Activated T-cell treated with anti-CD3 and anti-CD28 coated beads, Interleukin-2, amount 50 U/mL, for 4 hours (primary cell): Measurements from ENCODE around the gene FAM13A. TPM values are rescaled to one million over a fixed set of nuclear protein-coding genes. Genes with fewer than 3 reads are reported as not detected.

ENCODE experiments used
- ATAC-seq, 2 donors: fragments of 200-7000 bp; cut with Tn5 transposase; one replicate each; pipeline ENCODE4 v1.10.0; 2021
- DNase-seq: peaks from one replicate; pipeline ENCODE4 v3.0.0-alpha.2; 2020
- H3K27me3 Mint-ChIP-seq: one replicate; pipeline ENCODE4 v1.8.0; 2021; ENCODE audit warnings: low read depth, mixed read lengths
- H3K36me3 Mint-ChIP-seq: one replicate; pipeline ENCODE4 v1.8.0; 2022; ENCODE audit warnings: mixed read lengths; ENCODE audit not compliant: insufficient read depth
- H3K4me1 Mint-ChIP-seq: one replicate; pipeline ENCODE4 v1.8.0; 2021; ENCODE audit warnings: low read depth, mixed read lengths
- H3K4me3 Mint-ChIP-seq: one replicate; pipeline ENCODE4 v1.8.0; 2021; ENCODE audit warnings: mild to moderate bottlenecking, moderate library complexity, mixed read lengths
- H3K9me3 Mint-ChIP-seq: one replicate; pipeline ENCODE4 v1.8.0; 2021; ENCODE audit warnings: mixed read lengths
- total RNA-seq, 3 donors: library from RNA; stranded (reverse); gene quantifications; one replicate each; pipeline ENCODE4 v1.2.1, GENCODE V29; 2021

Gene FAM13A
- total RNA-seq, 3 donors from 2014 or later: 0.38 to 0.86 (median 0.63) TPM

- no peak for ATAC-seq
- no peaks in the 10 kb centered on the region for H3K4me1 Mint-ChIP-seq
- no peak overlapping the region for H3K4me3 Mint-ChIP-seq
- peaks cover 3% of the 10 kb centered on the region for H3K36me3 Mint-ChIP-seq
- no peak for DNase-seq
- H3K27me3 Mint-ChIP-seq: no peaks in the 10 kb centered on the region
- no peaks in the 10 kb centered on the region for H3K9me3 Mint-ChIP-seq
Observed at GRCh38 chr4:88759895-88760290, 297.1 kb downstream of the FAM13A start.

- Mint-ChIP-seq H3K27me3 (no peaks in the 10 kb centered on the region), H3K36me3 (peaks cover 3% of the 10 kb centered on the region), H3K4me3 (no peak overlapping the region), H3K4me1 (no peaks in the 10 kb centered on the region), H3K9me3 (no peaks in the 10 kb centered on the region)
- ATAC-seq (no peak), DNase-seq (no peak)
Observed at GRCh38 chr4:88759039-88759894, 297.7 kb downstream of the FAM13A start.

GRCh38 chr4:88758264-88758663 is 298.7 kb downstream of the FAM13A start:
- H3K27me3 Mint-ChIP-seq: no peaks in the 10 kb centered on the region
- no peak overlapping the region for H3K4me3 Mint-ChIP-seq
- DNase-seq (no peak), ATAC-seq (no peak)
- H3K9me3 Mint-ChIP-seq: no peaks in the 10 kb centered on the region
- H3K4me1 Mint-ChIP-seq: no peaks in the 10 kb centered on the region
- peaks cover 3% of the 10 kb centered on the region for H3K36me3 Mint-ChIP-seq

GRCh38 chr4:88757776-88758175 is 299.2 kb downstream of the FAM13A start:
- Mint-ChIP-seq H3K36me3 (peaks cover 3% of the 10 kb centered on the region), H3K9me3 (no peaks in the 10 kb centered on the region), H3K4me3 (no peak overlapping the region), H3K27me3 (no peaks in the 10 kb centered on the region), H3K4me1 (no peaks in the 10 kb centered on the region)
- DNase-seq (no peak), ATAC-seq (no peak)

GRCh38 chr4:88757067-88757466 is 299.9 kb downstream of the FAM13A start:
- ATAC-seq (no peak), DNase-seq (no peak)
- H3K27me3 Mint-ChIP-seq: no peaks in the 10 kb centered on the region
- H3K4me1 Mint-ChIP-seq: no peaks in the 10 kb centered on the region
- no peak overlapping the region for H3K4me3 Mint-ChIP-seq
- peaks cover 3% of the 10 kb centered on the region for H3K36me3 Mint-ChIP-seq
- no peaks in the 10 kb centered on the region for H3K9me3 Mint-ChIP-seq

- Mint-ChIP-seq H3K27me3 (no peaks in the 10 kb centered on the region), H3K9me3 (no peaks in the 10 kb centered on the region), H3K36me3 (peaks cover 3% of the 10 kb centered on the region), H3K4me1 (no peaks in the 10 kb centered on the region), H3K4me3 (no peak overlapping the region)
- DNase-seq (no peak), ATAC-seq (no peak)
Observed at GRCh38 chr4:88756149-88756548, 300.8 kb downstream of the FAM13A start.

- no peaks in the 10 kb centered on the region for H3K4me1 Mint-ChIP-seq
- DNase-seq (no peak), ATAC-seq (no peak)
- no peak overlapping the region for H3K4me3 Mint-ChIP-seq
- H3K27me3 Mint-ChIP-seq: no peaks in the 10 kb centered on the region
- H3K9me3 Mint-ChIP-seq: no peaks in the 10 kb centered on the region
- H3K36me3 Mint-ChIP-seq: peaks cover 3% of the 10 kb centered on the region
Observed at GRCh38 chr4:88755454-88755853, 301.5 kb downstream of the FAM13A start.

GRCh38 chr4:88754796-88755195 is 302.2 kb downstream of the FAM13A start:
- peaks cover 5% of the 10 kb centered on the region for H3K36me3 Mint-ChIP-seq
- H3K4me3 Mint-ChIP-seq: no peak overlapping the region
- H3K9me3 Mint-ChIP-seq: no peaks in the 10 kb centered on the region
- DNase-seq: no peak
- no peak for ATAC-seq
- H3K4me1 Mint-ChIP-seq: no peaks in the 10 kb centered on the region
- no peaks in the 10 kb centered on the region for H3K27me3 Mint-ChIP-seq

GRCh38 chr4:88753658-88754571 is 303.1 kb downstream of the FAM13A start:
- Mint-ChIP-seq H3K27me3 (no peaks in the 10 kb centered on the region), H3K36me3 (peaks cover 10% of the 10 kb centered on the region), H3K4me3 (no peak overlapping the region), H3K9me3 (no peaks in the 10 kb centered on the region), H3K4me1 (no peaks in the 10 kb centered on the region)
- no peak for DNase-seq
- ATAC-seq: no peak

- H3K9me3 Mint-ChIP-seq: no peaks in the 10 kb centered on the region
- no peak for ATAC-seq
- H3K4me1 Mint-ChIP-seq: no peaks in the 10 kb centered on the region
- DNase-seq: no peak
- H3K27me3 Mint-ChIP-seq: no peaks in the 10 kb centered on the region
- H3K36me3 Mint-ChIP-seq: peaks cover 14% of the 10 kb centered on the region
- no peak overlapping the region for H3K4me3 Mint-ChIP-seq
Observed at GRCh38 chr4:88752754-88753153, 304.2 kb downstream of the FAM13A start.

- ATAC-seq (no peak), DNase-seq (no peak)
- no peak overlapping the region for H3K4me3 Mint-ChIP-seq
- no peaks in the 10 kb centered on the region for H3K27me3 Mint-ChIP-seq
- peaks cover 14% of the 10 kb centered on the region for H3K36me3 Mint-ChIP-seq
- H3K9me3 Mint-ChIP-seq: no peaks in the 10 kb centered on the region
- no peaks in the 10 kb centered on the region for H3K4me1 Mint-ChIP-seq
Observed at GRCh38 chr4:88752076-88752463, 304.9 kb downstream of the FAM13A start.

GRCh38 chr4:88751258-88752075 is 305.5 kb downstream of the FAM13A start:
- H3K27me3 Mint-ChIP-seq: no peaks in the 10 kb centered on the region
- DNase-seq (no peak), ATAC-seq (no peak)
- no peak overlapping the region for H3K4me3 Mint-ChIP-seq
- no peaks in the 10 kb centered on the region for H3K4me1 Mint-ChIP-seq
- peaks cover 14% of the 10 kb centered on the region for H3K36me3 Mint-ChIP-seq
- no peaks in the 10 kb centered on the region for H3K9me3 Mint-ChIP-seq

GRCh38 chr4:88750369-88750768 is 306.6 kb downstream of the FAM13A start:
- H3K4me3 Mint-ChIP-seq: no peak overlapping the region
- no peaks in the 10 kb centered on the region for H3K4me1 Mint-ChIP-seq
- H3K36me3 Mint-ChIP-seq: peaks cover 14% of the 10 kb centered on the region
- ATAC-seq (no peak), DNase-seq (no peak)
- no peaks in the 10 kb centered on the region for H3K9me3 Mint-ChIP-seq
- no peaks in the 10 kb centered on the region for H3K27me3 Mint-ChIP-seq

GRCh38 chr4:88747351-88747750 is 309.6 kb downstream of the FAM13A start:
- Mint-ChIP-seq H3K4me1 (no peaks in the 10 kb centered on the region), H3K36me3 (peaks cover 18% of the 10 kb centered on the region), H3K4me3 (no peak overlapping the region), H3K9me3 (no peaks in the 10 kb centered on the region), H3K27me3 (no peaks in the 10 kb centered on the region)
- DNase-seq (no peak), ATAC-seq (no peak)
